ENCODE measurements around the gene A4GALT. TPM values are rescaled to one million over a fixed set of nuclear protein-coding genes. Genes with fewer than 3 reads are reported as not detected.
A peak's percentile ranks its signal among the peaks of the same experiment; 100 is the strongest.

A4GALT gene
- total RNA-seq, 2 donors from 2014 or later, result 3.1 to 6.9 TPM

DNA sequence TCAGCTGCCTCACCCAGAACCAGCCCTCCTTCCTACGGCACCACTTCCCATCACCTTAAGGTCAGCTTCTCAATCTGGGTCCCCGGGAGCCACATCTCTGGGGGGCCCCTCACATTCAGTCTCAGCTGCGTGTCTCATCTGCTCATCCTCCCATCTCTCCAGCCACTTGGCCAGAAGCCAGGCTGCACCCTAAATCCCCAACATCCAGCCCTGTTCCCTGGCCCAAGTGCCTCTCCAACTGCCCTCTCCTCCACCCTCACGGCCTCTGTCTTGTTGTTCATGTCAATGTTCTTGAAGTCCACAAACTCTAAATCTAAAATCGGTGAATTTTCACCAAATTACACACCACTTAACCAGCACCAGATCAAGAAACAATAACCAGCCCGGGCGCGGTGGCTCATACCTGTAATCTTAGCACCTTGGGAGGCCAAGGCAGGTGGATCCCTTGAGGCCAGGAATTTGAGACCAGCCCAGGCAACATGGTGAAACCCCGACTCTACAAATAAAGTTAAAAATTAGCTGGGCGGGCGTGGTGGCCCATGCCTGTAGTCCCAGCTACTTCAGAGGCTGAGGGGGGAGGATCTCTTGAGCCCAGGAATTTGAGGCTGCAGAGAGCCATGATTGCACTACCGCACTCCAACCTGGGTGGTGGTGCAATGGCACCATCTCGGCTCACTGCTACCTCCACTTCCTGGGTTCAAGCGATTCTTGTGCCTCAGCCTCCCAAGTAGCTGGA lies 33.7 kb downstream of the A4GALT start:
- no peaks in the 10 kb centered on the region for H3K36me3 ChIP-seq (replicated peaks in 1 of 2; ENCODE audit: insufficient read depth in 1 of 2, low read depth in 2 of 2)
- TF ChIP-seq POLR2A (IDR thresholded peaks at IDR 0.05), result no peak
- TF ChIP-seq, protein P1, sequence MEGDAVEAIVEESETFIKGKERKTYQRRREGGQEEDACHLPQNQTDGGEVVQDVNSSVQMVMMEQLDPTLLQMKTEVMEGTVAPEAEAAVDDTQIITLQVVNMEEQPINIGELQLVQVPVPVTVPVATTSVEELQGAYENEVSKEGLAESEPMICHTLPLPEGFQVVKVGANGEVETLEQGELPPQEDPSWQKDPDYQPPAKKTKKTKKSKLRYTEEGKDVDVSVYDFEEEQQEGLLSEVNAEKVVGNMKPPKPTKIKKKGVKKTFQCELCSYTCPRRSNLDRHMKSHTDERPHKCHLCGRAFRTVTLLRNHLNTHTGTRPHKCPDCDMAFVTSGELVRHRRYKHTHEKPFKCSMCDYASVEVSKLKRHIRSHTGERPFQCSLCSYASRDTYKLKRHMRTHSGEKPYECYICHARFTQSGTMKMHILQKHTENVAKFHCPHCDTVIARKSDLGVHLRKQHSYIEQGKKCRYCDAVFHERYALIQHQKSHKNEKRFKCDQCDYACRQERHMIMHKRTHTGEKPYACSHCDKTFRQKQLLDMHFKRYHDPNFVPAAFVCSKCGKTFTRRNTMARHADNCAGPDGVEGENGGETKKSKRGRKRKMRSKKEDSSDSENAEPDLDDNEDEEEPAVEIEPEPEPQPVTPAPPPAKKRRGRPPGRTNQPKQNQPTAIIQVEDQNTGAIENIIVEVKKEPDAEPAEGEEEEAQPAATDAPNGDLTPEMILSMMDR (IDR thresholded peaks at IDR 0.05), result no peak
- no peaks in the 10 kb centered on the region for H3K27me3 ChIP-seq
- H3K27ac ChIP-seq, result peak overlapping the region in 1 of 4 donors; percentile 40
- DNase-seq (no peak), ATAC-seq (no peak)
- no peak overlapping the region for H3K4me3 ChIP-seq
- WGBS, 2 donors, result 86% methylated on average over 10 to 14 of the region's 14 CpGs
- H3K4me1 ChIP-seq, result peaks cover 24% of the 10 kb centered on the region
- no peaks in the 10 kb centered on the region for H3K9me3 ChIP-seq
- intact Hi-C loops (cut with DNase I), result no loop called here

DNA sequence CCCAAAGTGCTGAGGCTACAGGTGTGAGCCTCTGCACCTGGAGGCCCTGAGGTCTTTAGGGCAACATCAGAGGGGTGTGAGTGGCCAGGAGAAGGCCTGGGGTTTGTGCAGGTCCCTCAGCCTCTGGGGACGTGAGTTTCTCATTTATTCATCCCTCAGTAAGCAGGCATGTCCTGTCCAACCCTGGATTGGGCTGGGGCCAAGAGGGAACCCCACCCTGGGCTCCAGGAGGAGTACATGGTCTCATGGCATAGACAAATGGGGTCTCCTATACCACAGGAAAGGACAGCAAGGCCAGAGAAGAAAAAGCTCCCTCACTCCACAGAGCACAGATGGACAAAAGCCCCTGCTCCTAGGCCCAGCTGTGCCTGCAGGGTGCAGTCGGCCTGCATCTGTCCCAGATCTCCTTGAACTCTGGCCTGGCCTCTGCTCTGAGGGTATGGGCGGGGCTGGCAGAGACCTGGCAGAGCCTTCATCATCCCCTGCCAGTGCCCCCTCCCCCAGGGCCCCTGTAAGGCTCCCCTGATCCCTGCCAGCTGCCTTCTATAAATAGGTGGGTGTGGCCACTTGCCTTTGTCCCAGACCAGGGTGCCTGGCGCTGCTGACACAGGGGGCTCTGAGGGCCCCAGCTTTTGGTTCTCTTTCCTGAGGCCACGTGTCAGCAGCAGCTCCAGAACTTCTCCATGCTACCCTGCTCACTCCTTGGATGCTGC lies 34.6 kb downstream of the A4GALT start:
- no peak for DNase-seq
- 68 to 86% methylated on average over 2 to 5 of the region's 5 CpGs for WGBS, 2 donors

DNA sequence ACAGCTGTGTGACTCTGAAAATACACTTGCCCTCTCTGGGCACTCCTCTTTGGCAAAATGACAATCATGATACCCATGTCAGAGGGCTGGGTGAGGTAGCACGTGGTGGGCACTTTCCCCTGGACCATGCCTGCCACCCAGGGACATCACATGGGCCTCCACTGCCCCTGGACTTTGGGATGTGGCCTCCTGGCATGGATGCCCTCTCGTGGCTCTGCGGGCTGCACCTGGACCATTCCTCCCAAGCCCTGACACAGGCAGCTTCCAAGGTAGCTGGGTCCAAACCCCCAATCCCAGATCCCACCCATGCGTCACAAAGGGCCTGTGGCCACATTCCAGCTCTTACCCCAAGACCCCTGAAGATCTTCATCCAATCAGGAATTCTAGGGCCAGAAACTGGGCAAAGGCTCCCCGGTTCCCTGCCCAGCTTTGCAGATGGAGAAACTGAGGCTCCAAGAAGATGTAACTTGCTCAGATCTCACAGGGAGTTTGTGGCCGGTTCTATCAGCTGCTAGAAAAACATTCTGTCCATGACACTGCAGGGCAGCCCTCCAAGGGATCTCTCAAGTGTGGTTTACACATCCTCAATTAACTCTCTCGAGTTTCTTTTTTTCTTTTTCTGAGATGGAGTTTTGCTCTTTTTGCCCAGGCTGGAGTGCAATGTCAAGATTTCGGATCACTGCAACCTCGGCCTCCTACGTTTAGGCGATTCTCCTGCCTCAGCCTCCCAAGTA lies 36.0 kb downstream of the A4GALT start:
- Histone ChIP-seq H3K4me3 (no peak overlapping the region), H3K9me3 (no peaks in the 10 kb centered on the region), H3K4me1 (peaks cover 24% of the 10 kb centered on the region), H3K27me3 (no peaks in the 10 kb centered on the region), H3K27ac (no peak overlapping the region), H3K36me3 (replicated peaks in 1 of 2; ENCODE audit: insufficient read depth in 1 of 2, low read depth in 2 of 2) (no peaks in the 10 kb centered on the region)
- intact Hi-C loops (cut with DNase I), result no loop called here
- WGBS, 2 donors, result 67 to 82% methylated on average over 8 to 11 of the region's 11 CpGs
- ATAC-seq, result no peak
- peak in 2 of 4 donors; percentile 40 to 46 for DNase-seq
- TF ChIP-seq, protein P1 (IDR thresholded peaks at IDR 0.05), result no peak
- TF ChIP-seq POLR2A (IDR thresholded peaks at IDR 0.05), result no peak

More for the DNA sequence above, 34.6 kb downstream of the A4GALT start:
- TF ChIP-seq POLR2A (IDR thresholded peaks at IDR 0.05), result no peak
- TF ChIP-seq, protein P1 (IDR thresholded peaks at IDR 0.05), result no peak
- intact Hi-C loops (cut with DNase I), result no loop called here
- Histone ChIP-seq H3K9me3 (no peaks in the 10 kb centered on the region), H3K27me3 (no peaks in the 10 kb centered on the region), H3K36me3 (replicated peaks in 1 of 2; ENCODE audit: insufficient read depth in 1 of 2, low read depth in 2 of 2) (no peaks in the 10 kb centered on the region), H3K4me1 (peaks cover 24% of the 10 kb centered on the region), H3K27ac (peak overlapping the region in 1 of 4 donors; percentile 40), H3K4me3 (no peak overlapping the region)
- ATAC-seq, result no peak

DNA sequence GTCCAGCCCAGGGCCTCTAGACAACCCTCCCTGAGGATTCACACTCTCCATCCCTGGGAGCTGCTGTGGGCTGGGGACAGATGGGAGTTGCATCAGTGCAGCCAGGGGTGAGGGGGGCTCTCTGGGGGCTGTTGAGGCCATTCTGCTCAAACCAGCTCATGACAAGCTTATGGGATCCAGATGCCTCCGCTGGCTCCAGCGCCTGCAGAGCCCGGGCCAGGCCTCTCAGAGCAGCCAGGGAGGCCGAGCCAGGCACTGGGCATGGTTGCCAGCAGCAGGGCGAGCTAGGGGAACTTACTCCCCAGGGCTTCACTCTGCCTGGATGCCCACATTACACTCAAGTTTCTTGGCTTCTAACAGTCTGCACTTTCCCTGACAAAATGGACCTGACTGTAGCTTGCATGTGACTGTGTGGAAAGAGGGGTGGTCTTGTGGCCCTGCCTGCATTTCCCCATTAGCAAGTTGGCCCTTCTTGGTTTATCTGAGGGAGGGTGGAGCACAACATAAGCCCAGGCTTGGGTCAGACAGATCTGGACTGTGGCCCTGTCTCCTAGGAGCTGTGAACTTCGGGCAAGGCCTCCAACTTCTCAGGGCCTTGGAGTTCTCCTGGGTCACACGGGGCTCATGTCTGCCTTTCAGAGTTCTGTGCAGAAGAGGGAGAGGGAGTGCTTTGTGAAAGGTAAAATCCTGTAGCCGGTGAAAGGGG lies 36.9 kb downstream of the A4GALT start:
- intact Hi-C loops (cut with DNase I), result no loop called here
- Histone ChIP-seq H3K27ac (no peak overlapping the region), H3K4me1 (peaks cover 20% of the 10 kb centered on the region), H3K36me3 (replicated peaks in 1 of 2; ENCODE audit: insufficient read depth in 1 of 2, low read depth in 2 of 2) (no peaks in the 10 kb centered on the region), H3K27me3 (no peaks in the 10 kb centered on the region), H3K9me3 (no peaks in the 10 kb centered on the region), H3K4me3 (no peak overlapping the region)
- DNase-seq (peak in 1 of 4 donors; percentile 16), ATAC-seq (peak; percentile 4)
- TF ChIP-seq, protein P1 (IDR thresholded peaks at IDR 0.05), result no peak
- WGBS, 2 donors, result 27 to 76% methylated on average over 3 to 8 of the region's 8 CpGs
